ENCODE measurements around the gene SLC7A1. TPM values are rescaled to one million over a fixed set of nuclear protein-coding genes. Genes with fewer than 3 reads are reported as not detected.

The SLC7A1 gene
- total and polyA plus RNA-seq, 2 of the 13 experiments (the other 11 are each of a cell fraction or from before 2014, with no cell fraction given) = 14.5 to 15.3 TPM

- POLR2A ChIA-PET = no interaction called here
- no TSS peak for BruUV-seq (replicated peaks)
- no peak for TF ChIP-seq FOSL2 (CRISPR knock-in tag; IDR thresholded peaks at IDR 0.05)
- no peak for TF ChIP-seq CSRNP2 (CRISPR knock-in tag; conservative IDR thresholded peaks at IDR 0.05; ENCODE audit: low read depth)
- no peak for TF ChIP-seq TBL1XR1 (IDR thresholded peaks at IDR 0.05; ENCODE audit: borderline replicate concordance, low read length, partially characterized antibody)
- Histone ChIP-seq H3K4me2 (ENCODE audit: low read depth, low read length) (no peak overlapping the region), H2AFZ (ENCODE audit: low read length) (no peak overlapping the region), H3K27ac (ENCODE audit: extremely low read length, insufficient read depth, low read length) (no peak overlapping the region), H3K4me3 (replicated peaks in 1 of 3; ENCODE audit: insufficient read depth in 1 of 3, low read depth in 2 of 3, low read length in 3 of 3) (no peak overlapping the region), H3K79me2 (ENCODE audit: insufficient read depth, low read length) (no peaks in the 10 kb centered on the region), H3K9me3 (ENCODE audit: low read length) (no peaks in the 10 kb centered on the region), H3K9ac (ENCODE audit: insufficient read depth, low read depth, low read length) (no peak overlapping the region), H3K36me3 (replicated peaks in 1 of 2; ENCODE audit: control insufficient read depth in 1 of 2, insufficient read depth in 2 of 2, low read length in 2 of 2) (no peaks in the 10 kb centered on the region), H4K20me1 (ENCODE audit: insufficient read depth, low read length) (no peaks in the 10 kb centered on the region), H3K4me1 (ENCODE audit: insufficient read depth, low read length) (no peaks in the 10 kb centered on the region), H3K27me3 (ENCODE audit: control insufficient read depth in 1 of 2, insufficient read depth in 2 of 2, low read length in 2 of 2) (no peaks in the 10 kb centered on the region)
- CTCF ChIA-PET (ENCODE audit: low intra/inter-chr PET ratio, low total read pairs) = no interaction called here
- intact Hi-C loops (cut with micrococcal nuclease; ENCODE audit: unreplicated experiment) = no loop called here
- DNase-seq (ENCODE audit: low spot score) = peak; percentile 35
- no peak for FAIRE-seq
- in situ Hi-C loops (cut with HindIII; ENCODE audit: extremely low pct_ligation_motif_present, low pct_unique_long_range_greater_than_20kb) = no loop called here
- 0% methylated on average over 3 of the region's 6 CpGs for WGBS (ENCODE audit: low lambda C conversion rate)
- ATAC-seq = no peak; the same call in 2 of the 3 replicates
These were observed 129.7 kb downstream of the SLC7A1 start for GRCh38 chr13:29465741-29466293.

DNA sequence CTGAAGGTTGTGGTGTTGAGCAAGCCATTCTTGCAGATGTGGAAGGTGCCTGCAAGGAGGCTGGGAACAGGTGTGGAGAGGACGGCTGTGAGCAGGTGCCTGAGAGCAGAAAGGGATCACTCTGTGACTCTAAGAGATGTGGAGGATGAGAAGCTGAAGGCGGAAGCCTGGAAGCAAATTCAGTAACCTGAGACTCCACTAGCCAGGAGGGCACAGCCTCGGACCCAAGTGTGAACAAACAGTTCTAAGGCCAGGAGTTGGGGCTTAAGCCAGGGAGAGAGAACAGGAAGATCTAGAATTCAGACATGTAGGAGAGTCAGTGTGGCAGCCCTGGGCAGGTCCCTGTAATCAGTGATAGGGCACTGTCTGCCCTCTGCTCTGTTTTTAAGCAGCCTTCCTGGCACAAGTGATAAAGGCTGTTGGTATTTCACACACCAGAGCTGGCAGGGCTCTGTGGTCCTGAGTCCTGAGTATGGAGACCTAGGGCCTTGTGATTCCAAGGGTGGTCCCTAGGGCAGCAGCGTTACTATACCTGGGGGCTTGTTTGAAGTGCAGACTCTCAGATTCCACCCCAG is 131.3 kb downstream of the SLC7A1 start:
- no peaks in the 10 kb centered on the region for H3K9me3 ChIP-seq (ENCODE audit: low read length)
- H2AFZ ChIP-seq (ENCODE audit: low read length) = no peak overlapping the region
- no TSS peak for BruUV-seq (replicated peaks)
- intact Hi-C loops (cut with micrococcal nuclease; ENCODE audit: unreplicated experiment) = no loop called here
- H4K20me1 ChIP-seq (ENCODE audit: insufficient read depth, low read length) = no peaks in the 10 kb centered on the region
- in situ Hi-C loops (cut with HindIII; ENCODE audit: extremely low pct_ligation_motif_present, low pct_unique_long_range_greater_than_20kb) = no loop called here
- no peaks in the 10 kb centered on the region for H3K79me2 ChIP-seq (ENCODE audit: insufficient read depth, low read length)
- WGBS (ENCODE audit: low lambda C conversion rate) = 13% methylated on average over 4 of the region's 4 CpGs
- H3K36me3 ChIP-seq (replicated peaks in 1 of 2; ENCODE audit: control insufficient read depth in 1 of 2, insufficient read depth in 2 of 2, low read length in 2 of 2) = no peaks in the 10 kb centered on the region
- FAIRE-seq (no peak), ATAC-seq (no peak), DNase-seq (ENCODE audit: low spot score) (no peak)
- H3K4me2 ChIP-seq (ENCODE audit: low read depth, low read length) = no peak overlapping the region
- H3K27me3 ChIP-seq (ENCODE audit: control insufficient read depth in 1 of 2, insufficient read depth in 2 of 2, low read length in 2 of 2) = no peaks in the 10 kb centered on the region
- CTCF ChIA-PET (ENCODE audit: low intra/inter-chr PET ratio, low total read pairs) = no interaction called here
- H3K4me1 ChIP-seq (ENCODE audit: insufficient read depth, low read length) = no peaks in the 10 kb centered on the region
- POLR2A ChIA-PET = no interaction called here
- no peak overlapping the region for H3K9ac ChIP-seq (ENCODE audit: insufficient read depth, low read depth, low read length)
- no peak overlapping the region for H3K4me3 ChIP-seq (replicated peaks in 1 of 3; ENCODE audit: insufficient read depth in 1 of 3, low read depth in 2 of 3, low read length in 3 of 3)
- H3K27ac ChIP-seq (ENCODE audit: extremely low read length, insufficient read depth, low read length) = no peak overlapping the region
- no peak for TF ChIP-seq ZNF33A (CRISPR knock-in tag; IDR thresholded peaks at IDR 0.05; ENCODE audit: borderline replicate concordance)
- TF ChIP-seq MBD4 (IDR thresholded peaks at IDR 0.05; ENCODE audit: borderline replicate concordance, low read length) = no peak
- no peak for TF ChIP-seq ZKSCAN8 (CRISPR knock-in tag; IDR thresholded peaks at IDR 0.05; ENCODE audit: borderline replicate concordance)
- TF ChIP-seq ERF (CRISPR knock-in tag; IDR thresholded peaks at IDR 0.05) = no peak
- no peak for TF ChIP-seq E2F1 (CRISPR knock-in tag; IDR thresholded peaks at IDR 0.05)
- no peak for TF ChIP-seq REL (CRISPR knock-in tag; conservative IDR thresholded peaks at IDR 0.05)
- no peak for TF ChIP-seq ZNF263 (CRISPR knock-in tag; IDR thresholded peaks at IDR 0.05)
- no peak for TF ChIP-seq KDM5B (CRISPR knock-in tag; IDR thresholded peaks at IDR 0.05; ENCODE audit: borderline replicate concordance)
- no peak for TF ChIP-seq PBX3 (CRISPR knock-in tag; IDR thresholded peaks at IDR 0.05; ENCODE audit: borderline replicate concordance)
- no peak for TF ChIP-seq ZNF207 (IDR thresholded peaks at IDR 0.05; ENCODE audit: borderline replicate concordance)
- no peak for TF ChIP-seq ZNF549 (CRISPR knock-in tag; IDR thresholded peaks at IDR 0.05)
- no peak for TF ChIP-seq ZNF720 (CRISPR knock-in tag; IDR thresholded peaks at IDR 0.05)
- TF ChIP-seq GTF3A (CRISPR knock-in tag; conservative IDR thresholded peaks at IDR 0.05) = no peak
